NCI-H774 (cell line): ENCODE data around the gene AIF1L.

ENCODE experiments used
- DNase-seq: peaks from one replicate; lab custom pipeline; 2025; lab: John Stamatoyannopoulos, UW

The AIF1L gene

DNA sequence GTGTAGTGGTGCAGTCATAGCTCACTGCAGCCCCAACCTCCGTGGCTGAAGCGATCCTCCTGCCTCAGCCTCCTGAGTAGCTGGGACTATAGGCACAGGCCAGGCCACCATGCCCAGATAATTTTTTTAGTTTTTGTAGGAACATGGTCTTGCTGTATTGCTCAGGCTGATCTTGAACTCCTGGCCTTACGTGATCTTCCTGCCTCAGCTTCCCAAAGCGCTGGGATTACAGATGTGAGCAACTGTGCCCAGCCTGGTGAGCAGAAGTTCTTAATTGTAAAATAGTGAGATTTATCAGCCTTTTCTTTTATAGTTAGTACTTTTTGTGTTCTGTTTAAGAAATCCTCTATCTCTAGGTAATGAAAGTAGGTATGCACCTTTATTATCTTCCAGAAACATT, 71.6 kb downstream of the AIF1L start:
- DNase-seq: no peak

GRCh38 chr9:131169563-131170240, 73.4 kb downstream of the AIF1L start:
- DNase-seq: no peak
